H1 (cell line): ENCODE data around the gene WDR41. TPM values are rescaled to one million over a fixed set of nuclear protein-coding genes. Genes with fewer than 3 reads are reported as not detected.

Source experiments
- BRCA1 ChIP-seq: IDR thresholded peaks from 2 replicates; pipeline ENCODE4 v1.6.1; 2012; ENCODE audit warnings: low read depth, low read length, improper control_type of control experiment
- CHD7 ChIP-seq: fragments of 300-600 bp; sonication (generic); IDR thresholded peaks from 2 replicates; pipeline ENCODE4 v1.7.1; 2012; ENCODE audit warnings: low read length, moderate library complexity, mild to moderate bottlenecking, inconsistent platforms; ENCODE audit not compliant: insufficient replicate concordance
- EP300 ChIP-seq, 2 experiments: IDR thresholded peaks; 1 replicate in 1 of 2; 2 replicates in 1 of 2; pipeline ENCODE4 v1.6.1; 2011 to 2012; ENCODE audit warnings: low read depth in 2 of 2, low read length in 2 of 2, mild to moderate bottlenecking in 2 of 2, borderline replicate concordance in 1 of 2, inconsistent platforms in 1 of 2, moderate library complexity in 1 of 2
- FOSL1 ChIP-seq: IDR thresholded peaks from 2 replicates; pipeline ENCODE4 v1.6.1; 2011; ENCODE audit warnings: mild to moderate bottlenecking, low read depth, low read length, moderate library complexity; ENCODE audit not compliant: insufficient read depth
- HDAC6 ChIP-seq: IDR thresholded peaks from one replicate; pipeline ENCODE4 v1.7.1; 2012; ENCODE audit warnings: low read depth, mild to moderate bottlenecking, inconsistent platforms, low read length, moderate library complexity
- KDM1A ChIP-seq: fragments of 200-600, 300-600 bp; sonication (generic); IDR thresholded peaks from 2 replicates; pipeline ENCODE4 v1.7.1; 2016; ENCODE audit warnings: mild to moderate bottlenecking, low read length, borderline replicate concordance
- POLR2A ChIP-seq, 2 experiments: IDR thresholded peaks; 1 replicate in 1 of 2; 2 replicates in 1 of 2; pipeline ENCODE4 v1.6.1; 2011; ENCODE audit warnings: low read depth in 2 of 2, low read length in 2 of 2, mild to moderate bottlenecking in 2 of 2; ENCODE audit errors: control extremely low read depth in 1 of 2
- SP1 ChIP-seq: IDR thresholded peaks from 2 replicates; pipeline ENCODE4 v1.6.1; 2011; ENCODE audit warnings: low read depth, low read length
- polyA plus RNA-seq, 7 experiments: library from polyadenylated mRNA; depleted of rRNA in 3 of 7; stranded (reverse) in 5 of 7; unstranded in 2 of 7; fragments of >200 nt in 5 of 7; fragments of 200-250 nt in 2 of 7; gene quantifications; 1 replicate in 5 of 7; 2 replicates in 1 of 7; 4 replicates in 1 of 7; pipeline versions ENCODE4 v1.2.1 to v1.2.3, GENCODE V29; 2011 to 2013; ENCODE audit warnings: missing spikeins in 2 of 7, mixed read lengths in 2 of 7
- total RNA-seq: library from RNA; stranded (reverse); fragmentation: NEBNext Ultra II Directional; extraction: Animal tissue kit (Norgen Biotek cat#: 25700); gene quantifications from 2 replicates; pipeline ENCODE4 v1.2.1, GENCODE V29; 2021
- TF ChIP-seq, protein P1 (sequence below): IDR thresholded peaks from 2 replicates; pipeline ENCODE4 v1.6.1; 2012; ENCODE audit warnings: inconsistent platforms

The WDR41 gene
- total and polyA plus RNA-seq, 2 of the 8 experiments (the other 6 are each of a cell fraction or from before 2014, with no cell fraction given): 16.4 to 44.9 TPM

DNA sequence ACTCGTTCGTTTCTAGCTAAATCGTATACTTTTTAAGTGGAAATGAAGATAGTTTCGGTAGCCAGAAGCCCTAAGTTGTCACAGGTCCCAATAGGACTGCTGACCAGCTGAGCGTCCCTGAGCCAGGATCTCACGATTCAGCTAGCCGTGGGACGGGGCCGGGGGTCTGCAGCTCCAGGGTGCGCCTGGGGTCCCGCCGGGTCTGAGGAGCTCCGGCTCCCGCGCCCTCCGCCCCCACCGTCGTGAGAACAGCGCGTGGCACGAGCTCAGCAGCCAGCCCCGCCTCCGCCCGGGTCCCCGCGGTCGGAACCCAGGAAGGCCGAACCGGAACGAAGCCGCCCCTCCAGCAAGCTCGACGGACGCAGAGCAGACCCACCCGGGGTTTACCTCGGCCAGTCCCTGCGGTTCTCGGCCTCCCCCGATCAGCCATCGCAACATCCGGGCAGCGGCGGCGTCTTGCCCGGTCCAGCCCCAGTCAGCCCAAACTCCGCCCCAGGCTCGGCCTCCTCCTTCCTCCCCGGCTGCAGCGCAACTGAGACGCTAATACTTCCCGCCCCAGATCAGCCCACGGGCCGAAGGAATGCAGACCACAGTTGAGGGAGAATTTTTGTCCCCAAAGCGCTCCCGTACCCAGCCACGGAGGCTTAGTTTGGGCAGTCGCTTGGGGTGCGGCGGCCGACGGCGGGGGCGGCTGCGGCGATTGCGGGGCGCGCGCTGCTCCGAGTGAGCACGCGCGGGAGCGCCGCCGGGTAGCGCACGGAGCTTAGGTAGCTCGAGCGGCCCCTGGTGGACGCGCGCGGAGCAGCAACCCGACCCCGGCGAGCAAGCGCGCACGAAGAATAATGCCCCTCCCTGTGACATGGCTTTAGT, at the start of gene WDR41 (continued):
- TF ChIP-seq CHD7 (no peak), FOSL1 (no peak), BRCA1 (no peak), KDM1A (no peak), HDAC6 (no peak), EP300 (IDR thresholded peaks at IDR 0.05; ENCODE audit: borderline replicate concordance in 1 of 2, low read depth in 2 of 2, low read length in 2 of 2) (peak in 1 of 2 experiments; percentile 34; a peak in 1 of 3 replicates), SP1 (peak; percentile 35; the same call in 1 of the 2 replicates), POLR2A (IDR thresholded peaks at IDR 0.05; ENCODE audit: control extremely low read depth in 1 of 2, low read depth in 2 of 2, low read length in 2 of 2) (peak in 1 of 2 experiments; percentile 77; a peak in 2 of 3 replicates)
- TF ChIP-seq, protein P1, sequence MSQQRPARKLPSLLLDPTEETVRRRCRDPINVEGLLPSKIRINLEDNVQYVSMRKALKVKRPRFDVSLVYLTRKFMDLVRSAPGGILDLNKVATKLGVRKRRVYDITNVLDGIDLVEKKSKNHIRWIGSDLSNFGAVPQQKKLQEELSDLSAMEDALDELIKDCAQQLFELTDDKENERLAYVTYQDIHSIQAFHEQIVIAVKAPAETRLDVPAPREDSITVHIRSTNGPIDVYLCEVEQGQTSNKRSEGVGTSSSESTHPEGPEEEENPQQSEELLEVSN: peak; percentile 71; the same call in 1 of the 2 replicates
